ENCODE measurements around the gene SORCS3. TPM values are rescaled to one million over a fixed set of nuclear protein-coding genes. Genes with fewer than 3 reads are reported as not detected.

SORCS3 gene
- total and polyA plus RNA-seq, 2 donors (not counting 1 experiment from before 2014, with no cell fraction given): not detected

GRCh38 chr10:104993085-104993484 lies 352.0 kb downstream of the SORCS3 start:
- ChIA-PET POLR2A (no interaction called here), CTCF (no interaction called here)
- H3K36me3 ChIP-seq (replicated peaks in 1 of 2; ENCODE audit: control extremely low read depth in 1 of 2, control insufficient read depth in 1 of 2, extremely low read depth in 1 of 2, insufficient read depth in 2 of 2, low read length in 1 of 2): no peaks in the 10 kb centered on the region
- H3K27ac ChIP-seq (ENCODE audit: low read length in 2 of 2): no peak overlapping the region
- no peak overlapping the region for H2AFZ ChIP-seq (ENCODE audit: insufficient read depth, low read depth, low read length, poor library complexity, severe bottlenecking)
- no peaks in the 10 kb centered on the region for H3K9me3 Mint-ChIP-seq (ENCODE audit: insufficient read depth)
- TF ChIP-seq CTCF (IDR thresholded peaks at IDR 0.05) (no peak), EZH2 (IDR thresholded peaks at IDR 0.05; ENCODE audit: borderline replicate concordance, insufficient read depth, low read depth, low read length, poor library complexity, severe bottlenecking) (no peak)
- H3K27ac Mint-ChIP-seq: no peak overlapping the region
- no peak overlapping the region for H3K4me3 ChIP-seq (ENCODE audit: control extremely low read depth in 1 of 5, extremely low read depth in 1 of 5, insufficient read depth in 1 of 5, low read depth in 2 of 5, low read length in 4 of 5)
- intact Hi-C loops (cut with micrococcal nuclease): no loop called here
- H3K27me3 Mint-ChIP-seq: no peaks in the 10 kb centered on the region
- no peaks in the 10 kb centered on the region for H3K4me1 ChIP-seq (ENCODE audit: control insufficient read depth in 2 of 2, insufficient read depth in 2 of 2, low read length in 2 of 2)
- no peak for DNase-seq
- no peak for ATAC-seq (ENCODE audit: low read depth)
- H3K9me3 ChIP-seq (ENCODE audit: control extremely low read depth in 1 of 3, control insufficient read depth in 2 of 3, insufficient read depth in 1 of 3, low read length in 2 of 3): no peaks in the 10 kb centered on the region
- no peak overlapping the region for H3K4me3 Mint-ChIP-seq
- no peaks in the 10 kb centered on the region for H3K27me3 ChIP-seq (replicated peaks in 1 of 4; ENCODE audit: control extremely low read depth in 1 of 4, control insufficient read depth in 3 of 4, insufficient read depth in 4 of 4, low read length in 3 of 4)
- WGBS (ENCODE audit: insufficient coverage): 84% methylated on average over 6 of the region's 6 CpGs
- no peak overlapping the region for H3K9ac ChIP-seq (ENCODE audit: low read length)
- no peaks in the 10 kb centered on the region for H3K4me1 Mint-ChIP-seq
- H4K20me1 ChIP-seq (ENCODE audit: control insufficient read depth, insufficient read depth, low read length, poor library complexity, severe bottlenecking): no peaks in the 10 kb centered on the region
- no peak overlapping the region for H3K4me2 ChIP-seq (replicated peaks; ENCODE audit: low read depth, low read length, poor library complexity, severe bottlenecking)
- no peaks in the 10 kb centered on the region for H3K79me2 ChIP-seq (ENCODE audit: control insufficient read depth, insufficient read depth, low read length)

- H3K27ac Mint-ChIP-seq: no peak overlapping the region
- H3K4me2 ChIP-seq (replicated peaks; ENCODE audit: low read depth, low read length, poor library complexity, severe bottlenecking): no peak overlapping the region
- H3K4me1 Mint-ChIP-seq: no peaks in the 10 kb centered on the region
- no peaks in the 10 kb centered on the region for H3K9me3 Mint-ChIP-seq (ENCODE audit: insufficient read depth)
- no peak for TF ChIP-seq EZH2 (IDR thresholded peaks at IDR 0.05; ENCODE audit: borderline replicate concordance, insufficient read depth, low read depth, low read length, poor library complexity, severe bottlenecking)
- TF ChIP-seq CTCF (IDR thresholded peaks at IDR 0.05): no peak
- H3K79me2 ChIP-seq (ENCODE audit: control insufficient read depth, insufficient read depth, low read length): no peaks in the 10 kb centered on the region
- 97% methylated on average over 2 of the region's 2 CpGs for WGBS (ENCODE audit: insufficient coverage)
- H2AFZ ChIP-seq (ENCODE audit: insufficient read depth, low read depth, low read length, poor library complexity, severe bottlenecking): no peak overlapping the region
- no peaks in the 10 kb centered on the region for H4K20me1 ChIP-seq (ENCODE audit: control insufficient read depth, insufficient read depth, low read length, poor library complexity, severe bottlenecking)
- H3K36me3 ChIP-seq (replicated peaks in 1 of 2; ENCODE audit: control extremely low read depth in 1 of 2, control insufficient read depth in 1 of 2, extremely low read depth in 1 of 2, insufficient read depth in 2 of 2, low read length in 1 of 2): no peaks in the 10 kb centered on the region
- no peaks in the 10 kb centered on the region for H3K9me3 ChIP-seq (ENCODE audit: control extremely low read depth in 1 of 3, control insufficient read depth in 2 of 3, insufficient read depth in 1 of 3, low read length in 2 of 3)
- ATAC-seq (ENCODE audit: low read depth): no peak
- H3K27me3 ChIP-seq (replicated peaks in 1 of 4; ENCODE audit: control extremely low read depth in 1 of 4, control insufficient read depth in 3 of 4, insufficient read depth in 4 of 4, low read length in 3 of 4): no peaks in the 10 kb centered on the region
- H3K4me1 ChIP-seq (ENCODE audit: control insufficient read depth in 2 of 2, insufficient read depth in 2 of 2, low read length in 2 of 2): no peaks in the 10 kb centered on the region
- H3K9ac ChIP-seq (ENCODE audit: low read length): no peak overlapping the region
- H3K4me3 ChIP-seq (ENCODE audit: control extremely low read depth in 1 of 5, extremely low read depth in 1 of 5, insufficient read depth in 1 of 5, low read depth in 2 of 5, low read length in 4 of 5): no peak overlapping the region
- ChIA-PET CTCF (no interaction called here), POLR2A (no interaction called here)
- no peak overlapping the region for H3K4me3 Mint-ChIP-seq
- no peaks in the 10 kb centered on the region for H3K27me3 Mint-ChIP-seq
- intact Hi-C loops (cut with micrococcal nuclease): no loop called here
- H3K27ac ChIP-seq (ENCODE audit: low read length in 2 of 2): no peak overlapping the region
- DNase-seq: no peak
Observed at GRCh38 chr10:105001269-105001668, 360.2 kb downstream of the SORCS3 start.

Measured in B cell (primary cell).